Fibroblast of the aortic adventitia (primary cell): ENCODE results near the gene EPN3. TPM values are rescaled to one million over a fixed set of nuclear protein-coding genes. Genes with fewer than 3 reads are reported as not detected.

Experiments
- DNase-seq: peaks from one replicate; pipeline ENCODE4 v3.0.0-alpha.2; 2010; ENCODE audit warnings: low read depth
- H3K4me3 ChIP-seq: 2 replicates; pipeline ENCODE4 v1.5.1; 2011; ENCODE audit warnings: low read depth, mild to moderate bottlenecking, control low read depth, low read length, moderate library complexity
- CTCF ChIP-seq: IDR thresholded peaks from 2 replicates; pipeline ENCODE4 v1.5.1; 2011; ENCODE audit warnings: mild to moderate bottlenecking, low read length, control low read depth, inconsistent platforms; ENCODE audit not compliant: insufficient read depth
- total RNA-seq: library from RNA; depleted of rRNA; stranded (reverse); fragments of >200 nt; gene quantifications from 2 replicates; pipeline ENCODE4 v1.2.3, GENCODE V29; 2012; ENCODE audit warnings: low replicate concordance

EPN3 gene
- total RNA-seq, 1 donor: not detected

GRCh38 chr17:50578173-50578572 lies 45.6 kb downstream of the EPN3 start:
- no peak overlapping the region for H3K4me3 ChIP-seq
- TF ChIP-seq CTCF: no peak
- no peak for DNase-seq

GRCh38 chr17:50579399-50579798 lies 46.9 kb downstream of the EPN3 start:
- H3K4me3 ChIP-seq: no peak overlapping the region
- TF ChIP-seq CTCF: no peak
- no peak for DNase-seq

GRCh38 chr17:50580646-50581045 lies 48.1 kb downstream of the EPN3 start:
- no peak for TF ChIP-seq CTCF
- H3K4me3 ChIP-seq: no peak overlapping the region
- no peak for DNase-seq

GRCh38 chr17:50581316-50581715 lies 48.8 kb downstream of the EPN3 start:
- no peak for TF ChIP-seq CTCF
- no peak for DNase-seq
- no peak overlapping the region for H3K4me3 ChIP-seq

GRCh38 chr17:50582741-50583140 lies 50.2 kb downstream of the EPN3 start:
- no peak for TF ChIP-seq CTCF
- no peak overlapping the region for H3K4me3 ChIP-seq
- DNase-seq: no peak

GRCh38 chr17:50583641-50584040 lies 51.1 kb downstream of the EPN3 start:
- H3K4me3 ChIP-seq: no peak overlapping the region
- TF ChIP-seq CTCF: no peak
- DNase-seq: no peak

GRCh38 chr17:50584116-50584515 lies 51.6 kb downstream of the EPN3 start:
- no peak for DNase-seq
- TF ChIP-seq CTCF: no peak
- no peak overlapping the region for H3K4me3 ChIP-seq
